Adrenal gland (tissue), 12 donors: Measurements from ENCODE around the gene CLCNKB. TPM values are rescaled to one million over a fixed set of nuclear protein-coding genes. Genes with fewer than 3 reads are reported as not detected.
A peak's percentile ranks its signal among the peaks of the same experiment; 100 is the strongest.

Experiments used
- DNase-seq, 7 donors: peaks; one replicate each; pipeline ENCODE4 v3.0.0-alpha.2; 2019 to 2020
- H3K27ac ChIP-seq, 5 donors: fragments of 200-600 bp; sonication (generic) in 4 of 5; 1 replicate in 3 of 5; 2 replicates in 2 of 5; pipeline versions ENCODE4 v1.5.1 to v1.8.0; 2016 to 2020; ENCODE audit warnings: mild to moderate bottlenecking in 1 of 5
- H3K27me3 ChIP-seq: fragments of 200-600 bp; 2 replicates; pipeline ENCODE4 v1.8.0; 2021
- H3K36me3 ChIP-seq, 2 donors: fragments of 200-600 bp; replicated peaks in 1 of 2; 1 replicate in 1 of 2; 2 replicates in 1 of 2; pipeline versions ENCODE4 v1.5.1 to v1.8.0; 2018 to 2022
- H3K4me1 ChIP-seq, 2 donors: fragments of 200-600 bp; replicated peaks in 1 of 2; 1 replicate in 1 of 2; 2 replicates in 1 of 2; pipeline versions ENCODE4 v1.5.1 to v1.8.0; 2018 to 2021
- H3K4me3 ChIP-seq, 4 donors: fragments of 200-600 bp; sonication (generic) in 3 of 4; one replicate each; pipeline ENCODE4 v1.5.1; 2016 to 2018
- H3K9me3 ChIP-seq, 3 donors: fragments of 200-600 bp; sonication (generic) in 1 of 3; replicated peaks in 1 of 3; 1 replicate in 2 of 3; 2 replicates in 1 of 3; pipeline versions ENCODE4 v1.5.1 to v1.8.0; 2016 to 2021
- POLR2A ChIP-seq, 2 donors: fragments of 450-650 bp; IDR thresholded peaks; one replicate each; pipeline ENCODE4 v1.6.1; 2017; ENCODE audit warnings: antibody characterized with exemption in 2 of 2, mild to moderate bottlenecking in 2 of 2, moderate library complexity in 1 of 2
- WGBS, 4 donors: extraction: QIAGEN DNeasy Blood & Tissue Kit in 2 of 4; methylation state at CpG; one replicate each; pipeline versions ENCODE4 v1.1.5 to v1.1.7; 2013 to 2017; 5-methylcytosine and 5-hydroxymethylcytosine counted together
- intact Hi-C, 2 donors: fragments of 100-400 bp; cut with DNase I; formaldehyde crosslinking; loops; one replicate each; pipeline versions ENCODE4 v1.14.1 to v1.15.0; 2022 to 2023
- polyA plus RNA-seq, 3 donors: library from polyadenylated mRNA; stranded (reverse); fragments of 200-250 nt in 2 of 3; fragments of 350-450 nt in 1 of 3; fragmentation: Illumina TruSeq in 1 of 3; extraction: RNeasy Lipid Tissue Mini Kit (QIAGEN cat#74804) in 1 of 3; gene quantifications; one replicate each; pipeline ENCODE4 v1.2.3, GENCODE V29; 2013 to 2014
- total RNA-seq, 9 donors: library from RNA; depleted of rRNA in 4 of 9; stranded (reverse); fragments of >200 nt in 4 of 9; fragments of 120-200 nt in 1 of 9; fragmentation: NEBNext Ultra II Directional in 1 of 9; extraction: Animal tissue kit (Norgen Biotek cat#: 25700) in 1 of 9; gene quantifications; one replicate each; pipeline versions ENCODE4 v1.1.0 to v1.2.4, GENCODE V29; 2013 to 2023
- TF ChIP-seq, protein P1 (sequence below), 6 experiments: fragments of 450-650 bp in 4 of 6; fragments of 200-600 bp in 2 of 6; sonication (generic) in 1 of 6; IDR thresholded peaks; 1 replicate in 5 of 6; 2 replicates in 1 of 6; pipeline versions ENCODE4 v1.5.1 to v1.8.0; 2016 to 2021; ENCODE audit warnings: antibody characterized with exemption in 6 of 6, mild to moderate bottlenecking in 2 of 6, moderate library complexity in 1 of 6
- donor health status: healthy with polysubstance abuse.
- donor health status: Bipolar disorder and iron deficiency.
- donor health status: DM: yes; HTN: yes; CAD: no.
- donor health status: DM: no; HTN: no; CAD: no.
- donor health status: DM: no; HTN: no; CAD: no.
- donor health status: DM: yes; HTN: yes; CAD: no.

CLCNKB gene
- total and polyA plus RNA-seq, 12 donors = 0.67 to 9.9 (median 2.6) TPM

DNA sequence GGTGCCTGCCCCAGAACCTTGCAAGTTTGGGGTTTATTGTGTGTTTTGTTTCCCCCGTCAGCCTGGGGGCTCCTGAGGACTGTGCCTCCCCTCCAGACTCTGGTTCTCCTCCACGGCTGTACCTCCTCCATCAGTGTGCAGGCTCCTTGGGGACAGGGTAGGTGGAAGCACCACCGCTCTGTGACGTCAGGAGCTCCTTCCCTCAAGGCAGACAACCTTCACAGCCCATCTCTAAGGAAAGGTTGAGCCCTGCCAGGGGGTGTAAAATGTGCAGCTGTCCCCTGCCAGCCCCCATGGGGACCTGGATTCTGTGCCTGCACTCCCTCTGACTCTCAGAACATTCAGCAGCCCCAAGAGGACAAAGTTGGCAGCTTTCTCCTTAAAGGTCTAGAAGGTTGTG, 25.3 kb upstream of the CLCNKB start:
- WGBS, 4 donors = 10 to 47% (median 40%) methylated on average over 2 to 4 of the region's 4 CpGs
- Histone ChIP-seq H3K27ac (peak overlapping the region; percentile 84 to 97 (median 94)), H3K4me1 (peaks cover 80 to 84% of the 10 kb centered on the region in 2 donors), H3K9me3 (no peaks in the 10 kb centered on the region), H3K27me3 (no peaks in the 10 kb centered on the region), H3K4me3 (no peak overlapping the region), H3K36me3 (no peaks in the 10 kb centered on the region)
- TF ChIP-seq, protein P1, sequence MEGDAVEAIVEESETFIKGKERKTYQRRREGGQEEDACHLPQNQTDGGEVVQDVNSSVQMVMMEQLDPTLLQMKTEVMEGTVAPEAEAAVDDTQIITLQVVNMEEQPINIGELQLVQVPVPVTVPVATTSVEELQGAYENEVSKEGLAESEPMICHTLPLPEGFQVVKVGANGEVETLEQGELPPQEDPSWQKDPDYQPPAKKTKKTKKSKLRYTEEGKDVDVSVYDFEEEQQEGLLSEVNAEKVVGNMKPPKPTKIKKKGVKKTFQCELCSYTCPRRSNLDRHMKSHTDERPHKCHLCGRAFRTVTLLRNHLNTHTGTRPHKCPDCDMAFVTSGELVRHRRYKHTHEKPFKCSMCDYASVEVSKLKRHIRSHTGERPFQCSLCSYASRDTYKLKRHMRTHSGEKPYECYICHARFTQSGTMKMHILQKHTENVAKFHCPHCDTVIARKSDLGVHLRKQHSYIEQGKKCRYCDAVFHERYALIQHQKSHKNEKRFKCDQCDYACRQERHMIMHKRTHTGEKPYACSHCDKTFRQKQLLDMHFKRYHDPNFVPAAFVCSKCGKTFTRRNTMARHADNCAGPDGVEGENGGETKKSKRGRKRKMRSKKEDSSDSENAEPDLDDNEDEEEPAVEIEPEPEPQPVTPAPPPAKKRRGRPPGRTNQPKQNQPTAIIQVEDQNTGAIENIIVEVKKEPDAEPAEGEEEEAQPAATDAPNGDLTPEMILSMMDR (IDR thresholded peaks at IDR 0.05) = no peak
- no peak for TF ChIP-seq POLR2A (IDR thresholded peaks at IDR 0.05)
- intact Hi-C loops = loop anchor here in 1 of 2 donors (10.0 kb wide), 1 partner anchor 166 kb away; no protein-coding TSS in a partner anchor
- no peak for DNase-seq

DNA sequence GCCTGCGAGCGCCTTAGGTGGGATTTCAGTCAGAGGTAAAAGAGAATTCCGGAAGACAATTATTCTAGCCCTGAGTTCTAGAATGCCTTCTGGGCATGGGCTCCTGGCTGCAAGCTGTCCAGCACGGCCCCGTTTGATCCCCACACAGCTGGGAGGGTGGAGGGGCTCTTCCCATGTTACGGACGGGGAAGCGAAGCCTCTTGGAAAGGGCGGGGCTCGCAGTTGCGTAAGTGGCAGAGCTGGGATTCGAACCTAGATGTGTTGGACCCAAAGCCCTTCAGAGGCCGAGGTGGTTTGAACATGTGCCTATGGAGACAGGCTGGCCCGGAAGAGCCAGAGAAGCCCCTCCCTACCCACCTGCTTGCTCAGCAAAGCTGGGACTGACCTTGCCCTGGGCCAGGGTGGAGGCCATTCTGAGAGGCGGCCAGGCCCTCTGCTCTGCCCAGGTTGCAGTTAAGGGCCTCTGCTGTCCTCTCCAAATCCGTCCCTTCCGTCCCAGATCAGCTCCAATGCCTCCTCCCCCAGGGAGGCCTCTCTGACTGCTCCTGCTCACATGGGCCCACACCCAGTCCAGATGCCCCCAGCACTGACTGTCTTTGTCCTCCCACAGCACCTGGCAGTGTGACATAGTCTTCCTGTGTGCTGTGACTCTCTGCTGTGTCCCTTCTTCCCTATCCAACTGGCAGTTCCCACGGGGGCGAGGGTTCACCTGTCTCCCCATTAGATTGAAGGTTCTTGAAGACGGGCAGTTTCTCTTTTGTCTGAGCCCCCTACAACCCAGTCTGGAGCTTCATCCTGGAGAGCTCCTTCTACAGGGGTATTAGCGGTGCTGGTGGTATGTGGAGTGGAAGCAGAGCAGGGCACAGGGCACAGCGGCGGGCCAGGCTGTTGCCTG, 24.6 kb upstream of the CLCNKB start:
- no peaks in the 10 kb centered on the region for H3K9me3 ChIP-seq
- WGBS, 4 donors = 69 to 75% (median 73%) methylated on average over 12 to 23 of the region's 23 CpGs
- peaks cover 73 to 77% of the 10 kb centered on the region in 2 donors for H3K4me1 ChIP-seq
- TF ChIP-seq, protein P1 (IDR thresholded peaks at IDR 0.05) = no peak
- TF ChIP-seq POLR2A (IDR thresholded peaks at IDR 0.05) = no peak
- no peaks in the 10 kb centered on the region for H3K36me3 ChIP-seq
- H3K4me3 ChIP-seq = no peak overlapping the region
- no peak for DNase-seq
- peak overlapping the region in 4 of 5 donors; percentile 84 to 97 (median 94) for H3K27ac ChIP-seq
- intact Hi-C loops = loop anchor here in 1 of 2 donors (10.0 kb wide), 1 partner anchor 166 kb away; no protein-coding TSS in a partner anchor
- no peaks in the 10 kb centered on the region for H3K27me3 ChIP-seq

DNA sequence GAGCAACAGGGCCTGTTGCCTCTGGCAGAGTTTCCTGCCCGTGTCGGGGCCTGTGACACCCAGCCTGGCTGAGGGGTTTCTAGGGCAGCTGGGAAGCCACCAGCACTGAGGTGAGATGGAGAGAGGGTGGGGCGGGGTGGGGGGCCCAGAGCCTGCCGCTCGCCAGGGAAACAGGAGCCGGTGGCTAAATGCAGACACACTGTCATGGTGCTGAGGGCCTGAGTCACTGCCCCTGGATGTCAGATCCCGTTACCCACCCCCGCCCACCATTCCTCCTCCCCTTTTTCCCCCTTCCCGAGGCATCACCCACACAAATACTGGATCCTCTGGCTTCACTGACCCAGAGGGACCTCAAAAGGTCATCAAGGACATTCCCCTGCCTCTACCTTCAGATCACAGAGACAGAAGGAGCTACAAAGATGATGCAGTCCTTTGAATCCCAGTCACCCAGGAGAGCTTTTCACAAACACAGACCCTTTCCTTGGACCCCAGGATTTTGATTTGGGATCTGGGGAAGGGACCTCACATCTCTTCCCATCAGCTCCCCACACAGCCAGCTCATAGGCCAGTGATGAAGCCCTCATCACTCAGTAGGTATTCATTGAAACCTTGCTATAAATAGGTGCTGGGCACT, 23.8 kb upstream of the CLCNKB start:
- Histone ChIP-seq H3K4me1 (peaks cover 66 to 69% of the 10 kb centered on the region in 2 donors), H3K4me3 (no peak overlapping the region)

More for the DNA sequence above, 23.8 kb upstream of the CLCNKB start:
- Histone ChIP-seq H3K27ac (peak overlapping the region in 3 of 5 donors; percentile 91 to 97 (median 97)), H3K27me3 (no peaks in the 10 kb centered on the region), H3K36me3 (no peaks in the 10 kb centered on the region), H3K9me3 (no peaks in the 10 kb centered on the region)
- TF ChIP-seq, protein P1 (IDR thresholded peaks at IDR 0.05) = no peak
- TF ChIP-seq POLR2A (IDR thresholded peaks at IDR 0.05) = no peak
- DNase-seq = peak in 3 of 7 donors; percentile 41 to 62 (median 55)
- intact Hi-C loops = loop anchor here in 1 of 2 donors (10.0 kb wide), 1 partner anchor 165 kb away; no protein-coding TSS in a partner anchor
- 36 to 61% (median 55%) methylated on average over 6 to 9 of the region's 9 CpGs for WGBS, 4 donors
